GM18526 (cell line): ENCODE measurements around the gene ATP6V0A1.
"Not testable (repeated sequence)": the region's sequence is repeated elsewhere in the genome, so short reads cannot be mapped to it uniquely, and the experiment has no call there.

Experiments used
- POLR2A ChIP-seq: IDR thresholded peaks from 3 replicates; pipeline ENCODE4 v1.6.1; 2011; ENCODE audit not compliant: insufficient read length; ENCODE audit errors: extremely low read depth

Gene ATP6V0A1

DNA sequence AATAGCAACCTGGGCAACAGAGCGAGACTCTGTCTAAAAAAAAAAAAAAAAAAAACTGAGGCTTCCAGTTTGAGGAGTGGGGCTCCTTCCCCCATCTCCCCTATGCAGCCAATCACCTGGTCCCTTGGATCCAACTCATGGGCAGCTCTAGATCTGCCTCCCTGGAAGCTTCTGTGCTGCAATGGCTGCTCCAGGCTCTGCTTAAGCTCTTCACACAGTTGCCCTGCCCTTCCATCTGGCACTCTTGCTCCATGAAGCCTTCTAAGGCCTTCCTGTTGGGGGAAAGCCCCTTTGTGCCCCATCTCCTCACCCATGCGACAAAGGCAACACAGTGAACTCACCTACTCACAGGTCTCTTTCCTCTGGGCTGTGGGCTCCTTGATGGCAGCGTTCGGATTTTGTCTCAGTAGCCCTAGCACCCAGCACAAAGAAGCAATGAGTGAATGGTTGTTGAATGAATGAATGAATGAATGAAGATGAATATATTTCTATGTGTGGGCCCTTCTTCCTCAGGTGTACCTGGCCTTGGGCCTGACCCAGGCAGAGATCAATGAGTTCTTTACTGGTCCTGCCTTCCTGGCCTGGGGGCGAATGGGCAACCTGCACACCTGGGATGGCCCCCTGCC lies 79.3 kb downstream of the ATP6V0A1 start:
- no peak for TF ChIP-seq POLR2A

DNA sequence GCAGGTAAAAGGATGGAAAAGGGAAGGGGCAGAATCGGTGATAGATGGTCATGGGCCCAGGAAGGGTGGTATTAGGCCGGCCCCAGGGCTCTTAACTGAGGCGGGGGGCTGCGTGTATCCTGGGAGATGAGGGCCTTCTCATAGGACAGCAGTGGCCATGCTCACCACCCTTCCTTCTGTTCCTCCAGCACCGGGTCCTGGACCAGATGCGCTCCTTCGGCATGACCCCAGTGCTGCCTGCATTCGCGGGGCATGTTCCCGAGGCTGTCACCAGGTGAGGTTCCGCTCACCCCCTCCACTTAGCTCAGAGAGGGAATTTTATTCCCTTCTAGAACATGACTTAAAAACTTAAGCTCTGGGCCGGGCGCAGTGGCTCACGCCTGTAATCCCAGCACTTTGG lies 79.8 kb downstream of the ATP6V0A1 start:
- TF ChIP-seq POLR2A, result no peak

DNA sequence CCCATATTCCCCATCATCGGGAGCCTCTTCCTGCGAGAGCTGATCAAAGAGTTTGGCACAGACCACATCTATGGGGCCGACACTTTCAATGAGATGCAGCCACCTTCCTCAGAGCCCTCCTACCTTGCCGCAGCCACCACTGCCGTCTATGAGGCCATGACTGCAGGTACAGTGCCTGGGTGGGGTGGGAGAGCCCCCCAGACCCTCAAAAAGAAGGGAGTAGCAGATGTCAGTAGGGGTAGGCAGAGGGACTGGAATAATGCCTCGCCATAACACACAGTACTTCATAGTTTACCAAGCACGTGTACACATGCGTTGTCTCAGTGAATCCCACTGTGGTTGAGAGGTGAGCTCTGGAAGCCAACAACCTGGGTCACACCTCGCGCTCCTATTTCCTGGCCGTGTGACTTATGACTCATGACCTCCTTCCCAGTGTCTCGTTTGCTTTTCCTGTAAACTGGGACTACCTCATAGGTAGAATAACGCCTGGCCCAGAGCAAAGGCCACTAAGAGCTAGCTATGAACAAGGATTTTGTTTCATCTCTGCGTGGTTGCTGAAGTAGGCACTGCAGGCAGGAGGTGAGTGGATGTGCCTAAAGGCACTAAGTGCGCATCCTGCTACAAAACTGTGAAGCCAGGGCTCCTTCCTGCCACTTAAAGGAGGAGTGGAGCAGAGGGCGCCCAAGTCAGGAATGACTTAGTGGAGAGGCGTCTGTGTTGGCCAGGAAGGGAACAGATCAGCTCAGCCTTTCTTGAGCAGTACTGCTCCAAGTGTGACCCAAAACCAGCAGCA lies 82.6 kb downstream of the ATP6V0A1 start:
- no peak for TF ChIP-seq POLR2A

DNA sequence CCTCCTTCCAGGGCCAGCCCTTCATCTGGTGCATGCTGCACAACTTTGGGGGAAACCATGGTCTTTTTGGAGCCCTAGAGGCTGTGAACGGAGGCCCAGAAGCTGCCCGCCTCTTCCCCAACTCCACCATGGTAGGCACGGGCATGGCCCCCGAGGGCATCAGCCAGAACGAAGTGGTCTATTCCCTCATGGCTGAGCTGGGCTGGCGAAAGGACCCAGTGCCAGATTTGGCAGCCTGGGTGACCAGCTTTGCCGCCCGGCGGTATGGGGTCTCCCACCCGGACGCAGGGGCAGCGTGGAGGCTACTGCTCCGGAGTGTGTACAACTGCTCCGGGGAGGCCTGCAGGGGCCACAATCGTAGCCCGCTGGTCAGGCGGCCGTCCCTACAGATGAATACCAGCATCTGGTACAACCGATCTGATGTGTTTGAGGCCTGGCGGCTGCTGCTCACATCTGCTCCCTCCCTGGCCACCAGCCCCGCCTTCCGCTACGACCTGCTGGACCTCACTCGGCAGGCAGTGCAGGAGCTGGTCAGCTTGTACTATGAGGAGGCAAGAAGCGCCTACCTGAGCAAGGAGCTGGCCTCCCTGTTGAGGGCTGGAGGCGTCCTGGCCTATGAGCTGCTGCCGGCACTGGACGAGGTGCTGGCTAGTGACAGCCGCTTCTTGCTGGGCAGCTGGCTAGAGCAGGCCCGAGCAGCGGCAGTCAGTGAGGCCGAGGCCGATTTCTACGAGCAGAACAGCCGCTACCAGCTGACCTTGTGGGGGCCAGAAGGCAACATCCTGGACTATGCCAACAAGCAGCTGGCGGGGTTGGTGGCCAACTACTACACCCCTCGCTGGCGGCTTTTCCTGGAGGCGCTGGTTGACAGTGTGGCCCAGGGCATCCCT lies 84.8 kb downstream of the ATP6V0A1 start:
- TF ChIP-seq POLR2A, result no peak

DNA sequence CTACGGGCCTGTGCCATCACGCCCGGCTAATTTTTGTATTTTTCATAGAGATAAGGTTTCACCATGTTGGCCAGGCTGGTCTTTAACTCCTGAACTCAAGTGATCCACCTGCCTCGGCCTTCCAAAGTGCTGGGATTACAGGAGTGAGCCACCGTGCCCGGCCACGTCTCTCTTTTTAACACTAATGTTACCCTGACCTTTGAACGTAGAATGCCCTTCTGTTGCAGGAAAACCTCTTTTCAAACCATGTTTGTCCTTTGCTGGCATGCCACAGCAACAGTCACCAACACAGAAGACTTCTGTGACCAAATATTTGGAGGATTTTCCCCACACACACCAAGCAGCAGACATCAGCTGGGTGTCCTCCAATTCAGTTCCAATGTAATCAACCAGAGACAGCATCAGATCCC lies 86.2 kb downstream of the ATP6V0A1 start:
- TF ChIP-seq POLR2A, result no peak

GRCh38 chr17:42547001-42547461 lies 88.4 kb downstream of the ATP6V0A1 start:
- TF ChIP-seq POLR2A, result no peak

GRCh38 chr17:42547698-42548069 lies 89.0 kb downstream of the ATP6V0A1 start:
- TF ChIP-seq POLR2A, result no peak

DNA sequence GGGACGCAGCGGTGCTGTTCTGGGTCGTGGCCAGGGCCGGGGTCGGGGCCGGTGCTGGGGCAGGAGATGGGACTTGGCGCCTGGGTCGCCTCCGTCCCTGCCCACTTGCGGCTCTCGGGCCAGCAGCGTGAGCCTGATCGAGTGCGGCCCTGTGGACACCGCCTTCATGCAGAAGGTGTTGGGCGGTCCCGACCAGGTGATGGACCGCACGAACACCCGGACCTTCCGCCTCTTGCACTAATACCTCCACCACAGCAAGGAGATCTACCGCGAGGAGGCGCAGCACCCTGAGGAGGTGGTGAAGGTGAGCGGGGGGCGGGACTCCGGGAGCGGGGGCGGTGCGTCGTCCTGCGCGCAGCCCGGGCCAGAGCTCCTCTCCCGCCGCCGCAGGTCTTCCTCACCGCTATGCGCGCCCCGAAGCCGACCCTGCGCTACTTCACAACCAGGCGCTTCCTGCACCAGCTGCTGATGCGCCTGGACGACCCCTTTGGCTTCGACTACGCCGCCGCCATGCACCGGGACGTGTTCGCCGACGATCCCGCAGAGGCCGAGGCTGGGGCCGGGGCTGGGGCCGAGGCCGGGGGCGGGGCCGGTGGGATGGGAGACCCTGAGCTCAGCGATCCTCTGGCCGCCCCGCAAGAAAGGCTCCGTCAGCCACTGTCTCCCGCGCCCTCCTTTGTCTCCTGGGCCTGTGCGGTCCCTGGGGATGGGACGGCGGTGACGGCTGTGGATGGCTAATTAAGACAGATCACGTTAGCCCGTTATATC lies 89.6 kb downstream of the ATP6V0A1 start:
- TF ChIP-seq POLR2A, result peak; percentile 28

GRCh38 chr17:42548993-42549755 lies 90.5 kb downstream of the ATP6V0A1 start:
- TF ChIP-seq POLR2A, result no peak

DNA sequence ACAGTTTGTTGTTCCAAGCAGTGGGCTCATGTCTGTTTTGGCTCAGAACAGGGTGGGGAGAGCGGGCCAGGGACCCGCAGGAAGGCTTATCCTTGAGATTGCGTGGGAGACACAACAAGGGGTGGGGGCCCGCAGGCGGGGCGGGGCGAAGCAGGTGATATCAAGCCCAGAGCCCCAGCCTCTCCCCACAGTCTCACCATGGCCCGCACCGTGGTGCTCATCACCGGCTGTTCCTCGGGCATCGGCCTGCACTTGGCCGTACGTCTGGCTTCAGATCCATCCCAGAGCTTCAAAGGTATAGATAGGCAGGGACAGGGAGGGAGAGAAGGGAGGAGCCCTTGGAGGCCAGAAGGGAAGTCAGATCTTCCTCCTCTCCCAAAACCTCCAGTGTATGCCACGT lies 94.1 kb downstream of the ATP6V0A1 start, which contains the start of gene HSD17B1:
HSD17B1 (plus strand) TSS at position 188 of the 400 bp plus-strand sequence; CDS start at position 199, 11 bp downstream.
- TF ChIP-seq POLR2A, result not testable (repeated sequence)

GRCh38 chr17:42553161-42553818 lies 94.6 kb downstream of the ATP6V0A1 start:
- no peak for TF ChIP-seq POLR2A

DNA sequence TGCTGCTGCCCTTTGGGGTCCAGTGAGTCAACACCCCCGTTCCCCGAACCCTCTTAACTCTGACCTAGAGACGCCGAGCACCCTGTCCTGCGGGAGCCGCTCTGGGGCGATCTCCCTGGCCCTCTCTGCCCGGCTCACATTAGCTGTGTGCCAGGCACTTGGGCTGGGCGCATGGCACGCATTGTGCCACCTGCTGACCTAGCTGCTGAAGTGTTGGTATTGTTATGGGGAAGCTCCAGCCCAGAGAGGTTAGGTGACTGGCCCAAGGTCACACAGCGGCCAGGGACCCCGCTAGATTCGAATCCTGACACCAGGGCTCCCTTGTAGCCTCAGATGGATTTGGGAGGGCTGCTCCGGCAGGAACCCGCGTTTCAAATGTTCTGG lies 95.2 kb downstream of the ATP6V0A1 start:
- no peak for TF ChIP-seq POLR2A

DNA sequence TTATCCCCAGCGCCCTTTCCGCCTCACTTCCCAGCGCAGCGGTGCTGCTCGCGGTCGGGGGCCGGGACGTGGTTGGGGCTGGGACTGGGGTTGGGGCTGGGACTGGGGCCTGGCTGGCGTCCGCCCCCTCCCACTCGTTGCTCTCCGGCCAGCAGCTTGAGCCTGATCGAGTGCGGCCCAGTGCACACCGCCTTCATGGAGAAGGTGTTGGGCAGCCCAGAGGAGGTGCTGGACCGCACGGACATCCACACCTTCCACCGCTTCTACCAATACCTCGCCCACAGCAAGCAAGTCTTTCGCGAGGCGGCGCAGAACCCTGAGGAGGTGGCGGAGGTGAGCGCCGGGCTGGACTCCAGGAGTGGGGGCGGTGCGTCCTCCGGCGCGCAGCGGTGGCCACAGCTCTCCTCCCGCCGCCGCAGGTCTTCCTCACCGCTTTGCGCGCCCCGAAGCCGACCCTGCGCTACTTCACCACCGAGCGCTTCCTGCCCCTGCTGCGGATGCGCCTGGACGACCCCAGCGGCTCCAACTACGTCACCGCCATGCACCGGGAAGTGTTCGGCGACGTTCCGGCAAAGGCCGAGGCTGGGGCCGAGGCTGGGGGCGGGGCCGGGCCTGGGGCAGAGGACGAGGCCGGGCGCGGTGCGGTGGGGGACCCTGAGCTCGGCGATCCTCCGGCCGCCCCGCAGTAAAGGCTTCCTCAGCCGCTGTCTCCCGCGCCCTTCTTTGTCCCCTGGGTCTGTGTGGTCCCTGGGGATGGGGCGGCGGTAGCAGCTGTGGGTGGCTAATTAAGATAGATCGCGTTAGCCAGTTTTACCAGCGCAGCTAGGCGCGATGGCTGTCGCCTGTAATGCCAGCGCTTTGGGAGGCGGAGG lies 95.8 kb downstream of the ATP6V0A1 start:
- TF ChIP-seq POLR2A, result peak; percentile 78

- no peak for TF ChIP-seq POLR2A
Measured at GRCh38 chr17:42555122-42555622, 96.5 kb downstream of the ATP6V0A1 start.
